Panc1 (cell line): Measurements from ENCODE around the gene IKZF4. TPM values are rescaled to one million over a fixed set of nuclear protein-coding genes. Genes with fewer than 3 reads are reported as not detected.

Experiments
- ATAC-seq: fragments of 200-7000 bp; cut with Tn5 transposase; 2 replicates; pipeline ENCODE4 v1.9.1; 2020; ENCODE audit warnings: mild to moderate bottlenecking, moderate library complexity
- BruUV-seq: library from RNA; stranded (reverse); fragments of 400-500 nt; replicated peaks from 2 replicates; lab custom pipeline; 2021; lab: Mats Ljungman, UMichigan
- CTCF ChIA-PET: fragments of 300-600 bp; sonication (Branson Sonifier 250); formaldehyde crosslinking; loops from one replicate; lab custom pipeline; 2022; ENCODE audit warnings: antibody characterized with exemption; lab: Charles Lee
- POLR2A ChIA-PET: fragments of 300-600 bp; sonication (Branson Sonifier 250); formaldehyde crosslinking; loops from one replicate; lab custom pipeline; 2022; ENCODE audit warnings: antibody characterized with exemption; lab: Charles Lee
- DNase-seq: peaks from one replicate; pipeline ENCODE4 v3.0.0-alpha.2; 2010; ENCODE audit warnings: low read depth, low spot score
- H3K27ac ChIP-seq: 2 replicates; pipeline ENCODE4 v1.5.1; 2011; ENCODE audit warnings: mild to moderate bottlenecking, low read length, inconsistent platforms
- H3K27me3 ChIP-seq: fragments of 200-500 bp; sonication (Bioruptor generic); 2 replicates; pipeline ENCODE4 v1.6.0; 2014; ENCODE audit warnings: low read length, inconsistent platforms; ENCODE audit not compliant: control insufficient read depth, insufficient read depth
- H3K36me3 ChIP-seq: fragments of 200-500 bp; sonication (Bioruptor generic); 2 replicates; pipeline ENCODE4 v1.5.1; 2014; ENCODE audit warnings: inconsistent platforms, mild to moderate bottlenecking, low read length, moderate library complexity; ENCODE audit not compliant: control insufficient read depth, insufficient read depth
- H3K4me1 ChIP-seq: 2 replicates; pipeline ENCODE4 v1.5.1; 2011; ENCODE audit warnings: inconsistent platforms, mild to moderate bottlenecking, low read length, moderate library complexity; ENCODE audit not compliant: control insufficient read depth, insufficient read depth
- H3K4me3 ChIP-seq, 2 experiments: 2 replicates each; pipeline ENCODE4 v1.5.1; 2011 to 2012; ENCODE audit warnings: low read depth in 2 of 2, low read length in 2 of 2, mild to moderate bottlenecking in 2 of 2, inconsistent platforms in 1 of 2, moderate library complexity in 1 of 2
- H3K9me3 ChIP-seq: fragments of 200-500 bp; sonication (Bioruptor generic); 2 replicates; pipeline ENCODE4 v1.5.1; 2014; ENCODE audit warnings: low read depth, mild to moderate bottlenecking, inconsistent platforms, low read length, moderate library complexity; ENCODE audit not compliant: control insufficient read depth, insufficient read depth
- CTCF ChIP-seq: fragments of 450-650 bp; IDR thresholded peaks from 2 replicates; pipeline ENCODE4 v1.5.1; 2017; ENCODE audit warnings: mild to moderate bottlenecking
- POLR2AphosphoS5 ChIP-seq: IDR thresholded peaks from 2 replicates; pipeline ENCODE4 v1.6.1; 2012; ENCODE audit warnings: mild to moderate bottlenecking, low read depth, low read length, moderate library complexity
- REST ChIP-seq, 2 experiments: IDR thresholded peaks; 2 replicates each; pipeline ENCODE4 v1.6.1; 2011 to 2012; ENCODE audit warnings: low read depth in 2 of 2, control low read depth in 1 of 2, low read length in 1 of 2, mild to moderate bottlenecking in 1 of 2, moderate library complexity in 1 of 2; ENCODE audit not compliant: insufficient read depth in 1 of 2
- SIN3A ChIP-seq: IDR thresholded peaks from 2 replicates; pipeline ENCODE4 v1.6.1; 2012; ENCODE audit warnings: low read depth, mild to moderate bottlenecking, low read length, moderate library complexity, borderline replicate concordance; ENCODE audit not compliant: insufficient read depth
- TCF7L2 ChIP-seq: IDR thresholded peaks from 2 replicates; pipeline ENCODE4 v1.6.1; 2011; ENCODE audit warnings: mild to moderate bottlenecking, low read depth, low read length, inconsistent platforms
- in situ Hi-C: cut with HindIII; loops from 2 replicates; pipeline ENCODE4 v1.10.0; 2016; ENCODE audit warnings: low sequenced_read_pairs, low pct_unique_long_range_greater_than_20kb
- intact Hi-C: fragments of 100-400 bp; cut with micrococcal nuclease; formaldehyde crosslinking; loops from one replicate; pipeline ENCODE4 v1.10.0; 2022; ENCODE audit not compliant: unreplicated experiment
- total RNA-seq: library from RNA; stranded (reverse); gene quantifications from one replicate; pipeline ENCODE4 v1.2.1, GENCODE V29; 2021; ENCODE audit not compliant: unreplicated experiment

Gene IKZF4
- total RNA-seq, 1 experiment from 2014 or later = 6.9 TPM

- Histone ChIP-seq H3K36me3 (no peaks in the 10 kb centered on the region), H3K27me3 (no peaks in the 10 kb centered on the region), H3K4me1 (no peaks in the 10 kb centered on the region), H3K4me3 (no peak overlapping the region), H3K9me3 (no peaks in the 10 kb centered on the region), H3K27ac (no peak overlapping the region)
- DNase-seq (no peak), ATAC-seq (no peak)
- no TSS peak for BruUV-seq
- POLR2A ChIA-PET = no interaction called here
- TF ChIP-seq CTCF (no peak), SIN3A (no peak), POLR2AphosphoS5 (no peak), TCF7L2 (no peak), REST (IDR thresholded peaks at IDR 0.05; ENCODE audit: insufficient read depth in 1 of 2, low read depth in 2 of 2, low read length in 1 of 2) (no peak)
- intact Hi-C loops = no loop called here
- in situ Hi-C loops = no loop called here
- CTCF ChIA-PET = interaction anchor here (0.7 kb wide), 1 partner anchor 239 kb away, joined by 4 read pairs; no protein-coding TSS in a partner anchor
Observed at GRCh38 chr12:56014205-56014604, 6.6 kb upstream of the IKZF4 start.

- H3K4me1 ChIP-seq = no peaks in the 10 kb centered on the region
- no peak overlapping the region for H3K27ac ChIP-seq
- no TSS peak for BruUV-seq
- H3K36me3 ChIP-seq = no peaks in the 10 kb centered on the region
- H3K9me3 ChIP-seq = no peaks in the 10 kb centered on the region
- no peak for TF ChIP-seq POLR2AphosphoS5
- no peak for TF ChIP-seq SIN3A
- no peak for TF ChIP-seq TCF7L2
- no peak for TF ChIP-seq CTCF
- no peak for ATAC-seq
- in situ Hi-C loops (no loop called here), intact Hi-C loops (no loop called here)
- ChIA-PET CTCF (no interaction called here), POLR2A (no interaction called here)
- no peaks in the 10 kb centered on the region for H3K27me3 ChIP-seq
- no peak overlapping the region for H3K4me3 ChIP-seq
- no peak for DNase-seq
Observed at GRCh38 chr12:56017181-56017580, 3.7 kb upstream of the IKZF4 start.
